ENCODE data around the gene CDC42EP3.

The CDC42EP3 gene

DNA sequence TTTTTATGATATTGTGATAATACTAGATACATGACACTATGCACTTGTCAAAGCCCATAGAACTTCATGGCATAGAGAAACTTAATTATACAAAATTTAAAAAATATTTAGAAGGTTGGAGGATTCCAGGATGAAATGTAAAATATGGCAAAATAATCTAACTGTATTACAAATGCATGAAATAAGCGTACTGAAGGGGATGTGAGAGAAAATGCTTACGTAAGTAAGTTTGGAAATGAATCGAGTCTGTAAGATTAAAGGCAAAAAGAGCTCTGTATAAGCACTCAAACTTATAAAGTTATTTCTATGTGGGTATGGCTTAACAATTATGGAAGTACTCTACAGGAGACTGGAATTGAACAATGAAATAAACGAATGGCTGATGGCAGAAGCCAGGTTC lies 13.4 kb upstream of the CDC42EP3 start:
- no peak for DNase-seq (ENCODE audit: low read depth)
- TF ChIP-seq, protein P1, sequence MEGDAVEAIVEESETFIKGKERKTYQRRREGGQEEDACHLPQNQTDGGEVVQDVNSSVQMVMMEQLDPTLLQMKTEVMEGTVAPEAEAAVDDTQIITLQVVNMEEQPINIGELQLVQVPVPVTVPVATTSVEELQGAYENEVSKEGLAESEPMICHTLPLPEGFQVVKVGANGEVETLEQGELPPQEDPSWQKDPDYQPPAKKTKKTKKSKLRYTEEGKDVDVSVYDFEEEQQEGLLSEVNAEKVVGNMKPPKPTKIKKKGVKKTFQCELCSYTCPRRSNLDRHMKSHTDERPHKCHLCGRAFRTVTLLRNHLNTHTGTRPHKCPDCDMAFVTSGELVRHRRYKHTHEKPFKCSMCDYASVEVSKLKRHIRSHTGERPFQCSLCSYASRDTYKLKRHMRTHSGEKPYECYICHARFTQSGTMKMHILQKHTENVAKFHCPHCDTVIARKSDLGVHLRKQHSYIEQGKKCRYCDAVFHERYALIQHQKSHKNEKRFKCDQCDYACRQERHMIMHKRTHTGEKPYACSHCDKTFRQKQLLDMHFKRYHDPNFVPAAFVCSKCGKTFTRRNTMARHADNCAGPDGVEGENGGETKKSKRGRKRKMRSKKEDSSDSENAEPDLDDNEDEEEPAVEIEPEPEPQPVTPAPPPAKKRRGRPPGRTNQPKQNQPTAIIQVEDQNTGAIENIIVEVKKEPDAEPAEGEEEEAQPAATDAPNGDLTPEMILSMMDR (IDR thresholded peaks at IDR 0.05; ENCODE audit: control insufficient read depth, insufficient read depth, low read depth, low read length, missing control alignments), result no peak
- H3K4me3 ChIP-seq (ENCODE audit: control insufficient read depth, low read depth, low read length), result no peak overlapping the region

DNA sequence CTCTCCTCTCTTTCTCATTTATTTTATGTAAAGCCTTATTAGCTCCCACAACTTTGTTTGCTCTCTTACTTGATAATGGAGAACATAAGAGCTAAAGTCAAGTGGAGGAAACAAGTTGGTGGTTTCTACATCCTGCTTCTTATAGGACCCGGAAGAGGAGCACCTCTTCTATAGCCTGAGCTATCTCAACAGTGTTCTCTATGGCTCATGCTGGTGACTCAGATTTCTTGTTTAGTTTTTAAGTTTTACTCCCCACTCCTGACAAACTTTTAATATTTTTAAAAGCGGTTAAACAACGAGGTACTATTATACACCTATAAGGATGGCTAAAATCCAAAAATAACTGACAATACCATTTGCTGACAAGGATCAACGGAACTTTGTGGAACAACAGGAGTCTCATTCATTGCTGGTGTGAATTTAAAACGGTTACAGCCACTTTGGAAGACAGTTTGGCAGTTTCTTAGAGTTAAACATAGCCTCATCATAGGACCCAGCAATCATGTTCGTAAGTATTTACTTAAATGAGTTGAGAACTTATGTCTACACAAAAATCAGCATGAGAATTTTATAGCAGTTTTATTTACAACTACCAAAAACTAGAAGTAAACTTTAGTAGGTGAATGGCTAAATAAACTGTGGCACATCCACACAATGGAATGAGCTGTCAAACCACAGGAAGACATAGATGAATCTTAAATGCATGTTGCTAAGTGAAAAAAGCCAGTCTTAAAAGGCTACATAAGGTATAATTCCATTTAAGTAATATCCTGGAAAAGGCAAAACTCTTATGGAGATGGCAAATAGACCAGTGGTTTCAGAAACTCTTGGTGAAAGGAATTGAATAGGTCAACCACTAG lies 12.7 kb upstream of the CDC42EP3 start:
- DNase-seq (ENCODE audit: low read depth), result no peak
- H3K4me3 ChIP-seq (ENCODE audit: control insufficient read depth, low read depth, low read length), result no peak overlapping the region
- TF ChIP-seq, protein P1 (IDR thresholded peaks at IDR 0.05; ENCODE audit: control insufficient read depth, insufficient read depth, low read depth, low read length, missing control alignments), result no peak

GRCh38 chr2:37683241-37683640 lies 11.8 kb upstream of the CDC42EP3 start:
- no peak overlapping the region for H3K4me3 ChIP-seq (ENCODE audit: control insufficient read depth, low read depth, low read length)
- TF ChIP-seq, protein P1 (IDR thresholded peaks at IDR 0.05; ENCODE audit: control insufficient read depth, insufficient read depth, low read depth, low read length, missing control alignments), result no peak
- DNase-seq (ENCODE audit: low read depth), result no peak

DNA sequence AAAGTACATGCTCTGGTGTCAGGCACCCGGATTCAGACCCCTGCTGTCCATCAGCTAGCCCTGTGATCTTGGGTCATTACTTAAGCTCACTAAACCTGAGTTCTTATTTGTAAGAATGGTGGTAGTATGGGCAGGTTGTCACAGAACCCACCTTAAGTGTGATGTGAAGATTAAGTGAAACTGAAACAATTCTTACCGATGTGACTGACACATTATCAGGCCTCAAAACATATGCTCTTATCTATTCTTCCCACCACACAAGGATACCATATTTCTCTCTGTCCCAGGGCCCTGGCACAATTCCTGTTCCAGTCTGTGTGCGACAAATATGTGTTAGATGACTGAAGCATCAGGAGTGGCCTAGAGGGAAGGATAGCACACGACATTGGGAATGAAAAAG lies 11.0 kb upstream of the CDC42EP3 start:
- no peak overlapping the region for H3K4me3 ChIP-seq (ENCODE audit: control insufficient read depth, low read depth, low read length)
- TF ChIP-seq, protein P1 (IDR thresholded peaks at IDR 0.05; ENCODE audit: control insufficient read depth, insufficient read depth, low read depth, low read length, missing control alignments), result no peak
- DNase-seq (ENCODE audit: low read depth), result no peak

- H3K4me3 ChIP-seq (ENCODE audit: control insufficient read depth, low read depth, low read length), result no peak overlapping the region
- TF ChIP-seq, protein P1 (IDR thresholded peaks at IDR 0.05; ENCODE audit: control insufficient read depth, insufficient read depth, low read depth, low read length, missing control alignments), result no peak
- DNase-seq (ENCODE audit: low read depth), result no peak
Measured at GRCh38 chr2:37681587-37681986, 10.1 kb upstream of the CDC42EP3 start.

- TF ChIP-seq, protein P1 (IDR thresholded peaks at IDR 0.05; ENCODE audit: control insufficient read depth, insufficient read depth, low read depth, low read length, missing control alignments), result no peak
- DNase-seq (ENCODE audit: low read depth), result no peak
- H3K4me3 ChIP-seq (ENCODE audit: control insufficient read depth, low read depth, low read length), result no peak overlapping the region
Measured at GRCh38 chr2:37679072-37679695, 7.7 kb upstream of the CDC42EP3 start.
